Measurements from ENCODE around the gene ZNF286A. TPM values are rescaled to one million over a fixed set of nuclear protein-coding genes. Genes with fewer than 3 reads are reported as not detected.

Gene ZNF286A
- total RNA-seq, result 31.2 and 44.0 TPM in 2 replicates

DNA sequence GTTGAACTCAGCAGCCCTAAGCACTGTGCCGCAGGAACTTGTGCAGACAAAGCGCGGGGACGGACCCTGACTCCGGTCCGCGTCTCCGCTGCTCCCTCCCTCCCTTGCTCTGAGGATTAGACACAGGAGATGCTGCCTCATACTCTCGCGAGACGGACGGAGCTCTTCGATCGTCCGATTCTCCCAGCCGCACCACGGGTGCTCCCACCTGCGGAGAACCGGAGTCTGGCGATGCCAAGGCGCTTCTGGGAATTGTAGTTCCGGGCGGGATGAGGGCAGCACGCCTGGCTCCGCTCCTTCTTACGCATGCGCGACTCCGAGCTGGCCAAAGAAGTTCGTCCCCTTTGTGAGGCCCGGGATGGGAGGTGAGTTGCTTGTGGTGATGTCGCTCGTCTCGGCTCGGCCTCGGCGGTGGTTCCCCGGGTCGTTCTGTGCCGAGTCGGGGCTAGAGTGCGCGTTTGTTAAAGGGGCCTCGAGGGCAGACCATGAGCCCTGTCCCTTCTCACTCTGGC, at the start of gene ZNF286A:
Gene ZNF286A, plus strand, starts transcription at position 340 of the 512 bp plus-strand sequence. CDS start 578 bp downstream, outside the sequence.

GRCh38 chr17:15683824-15684478, 15.6 kb upstream of the ZNF286A start, which contains the start of gene TRIM16:
TSS of gene TRIM16 (minus strand) at chr17:15684311. CDS start at chr17:15651609, 32,702 bp downstream.

GRCh38 chr17:15731900-15732299, 32.3 kb downstream of the ZNF286A start, which contains the start of gene TBC1D26:
TSS of gene TBC1D26 (plus strand) at chr17:15732283. CDS start at chr17:15735349, 3,066 bp downstream.

Other genes with a start within 250 kb of the ZNF286A start
- 1.1 and 4.2 TPM in 2 replicates for gene CDRT4, start 232.1 kb upstream of the ZNF286A start, total RNA-seq
- gene TVP23C, start 136.3 kb upstream of the ZNF286A start, total RNA-seq, result 2.7 and 5.8 TPM in 2 replicates
- 0.08 and 0.53 TPM in 2 replicates for gene FBXW10B, start 80.0 kb upstream of the ZNF286A start, total RNA-seq
- 36.9 and 49.8 TPM in 2 replicates for gene TRIM16, start 15.4 kb upstream of the ZNF286A start, total RNA-seq
- not detected in 2 replicates for gene TBC1D26, start 32.5 kb downstream of the ZNF286A start, total RNA-seq
- 53.3 and 69.1 TPM in 2 replicates for gene ADORA2B, start 245.4 kb downstream of the ZNF286A start, total RNA-seq

Data from hair follicular keratinocyte (primary cell).